HG03025 (cell line): ENCODE data around the gene PRRC2B.
"Not testable (repeated sequence)": the region's sequence is repeated elsewhere in the genome, so short reads cannot be mapped to it uniquely, and the experiment has no call there.

ENCODE experiments used
- ATAC-seq: cut with Tn5 transposase; IDR thresholded peaks from one replicate; pipeline ENCODE4 v1.9.1; 2021; ENCODE audit warnings: mild to moderate bottlenecking, moderate library complexity; ENCODE audit not compliant: unreplicated experiment, low FRiP score

The PRRC2B gene

DNA sequence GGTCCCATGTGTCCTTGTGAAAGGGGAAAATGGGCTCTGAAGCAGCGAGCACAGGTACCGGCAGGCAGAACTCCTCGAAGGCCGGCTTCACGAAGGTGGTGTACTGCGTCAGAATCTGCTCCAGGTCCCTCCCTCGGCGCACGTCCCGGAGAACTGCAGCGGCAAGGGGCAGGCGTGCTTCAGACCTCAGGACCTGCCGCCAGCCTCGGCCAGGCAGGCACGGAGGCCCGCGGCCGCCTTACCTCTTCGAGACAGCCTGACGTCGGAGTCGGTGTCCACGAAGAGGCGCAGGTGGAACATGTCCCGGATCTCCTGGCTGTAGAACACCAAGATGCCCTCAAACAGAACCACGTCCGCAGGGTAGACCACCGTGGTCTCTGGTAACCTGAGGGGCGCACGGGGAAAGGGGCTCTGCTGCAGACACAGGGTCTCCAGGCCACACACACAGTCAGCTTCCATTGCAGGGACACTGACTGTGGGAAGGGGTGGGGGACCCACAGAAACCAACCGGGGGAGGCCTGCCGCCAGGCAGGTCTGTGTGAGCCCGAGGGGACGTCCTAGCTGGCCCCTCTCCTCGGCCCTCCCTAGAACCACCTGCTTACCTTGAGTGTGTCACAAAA, 135.1 kb downstream of the PRRC2B start:
- no peak for ATAC-seq

DNA sequence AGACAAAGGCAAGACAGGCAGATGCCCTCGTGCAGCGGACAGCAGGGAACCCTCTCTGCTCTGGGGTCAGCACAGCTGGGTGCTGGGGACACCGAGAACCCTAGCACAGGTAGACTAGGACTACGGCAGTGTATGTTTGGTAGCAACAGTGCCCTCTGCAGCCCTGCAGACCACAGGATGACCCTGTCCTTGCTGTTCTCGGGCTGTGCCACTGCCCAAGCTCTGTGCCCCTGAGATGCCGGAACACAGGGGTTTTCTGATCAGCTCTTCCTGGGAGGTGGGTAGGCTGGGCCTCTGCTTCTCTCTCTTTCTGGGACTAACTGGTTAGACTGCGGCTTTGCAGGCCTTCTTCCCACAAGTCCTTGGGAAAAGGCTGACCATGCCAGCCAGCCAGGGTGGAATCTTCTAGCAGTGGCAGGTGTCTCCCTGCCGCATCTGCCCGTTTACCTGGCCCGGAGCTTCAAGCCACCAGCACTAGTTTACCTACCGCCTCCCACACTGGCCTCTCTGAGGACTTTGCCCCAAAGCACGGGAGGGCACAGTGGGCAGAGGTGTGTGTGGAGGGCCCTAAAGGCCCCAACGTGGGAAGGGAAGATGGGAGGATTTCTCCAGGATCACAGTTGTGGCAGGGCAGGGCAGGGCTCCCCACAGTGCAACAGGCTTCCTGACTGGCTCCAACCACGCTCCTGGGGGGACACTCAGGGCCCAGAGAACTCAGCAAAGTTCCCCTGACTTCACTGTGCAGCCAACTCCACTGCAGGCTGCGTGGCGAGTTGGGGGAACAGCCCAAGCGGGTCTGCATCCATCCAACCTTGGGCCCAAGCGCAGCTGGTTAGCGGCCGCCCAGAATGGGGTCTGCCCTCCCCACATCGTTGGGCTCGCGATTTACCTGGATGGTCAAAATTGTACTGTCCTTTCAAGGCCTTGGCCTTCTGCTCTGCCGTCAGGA, 136.0 kb downstream of the PRRC2B start:
- no peak for ATAC-seq

DNA sequence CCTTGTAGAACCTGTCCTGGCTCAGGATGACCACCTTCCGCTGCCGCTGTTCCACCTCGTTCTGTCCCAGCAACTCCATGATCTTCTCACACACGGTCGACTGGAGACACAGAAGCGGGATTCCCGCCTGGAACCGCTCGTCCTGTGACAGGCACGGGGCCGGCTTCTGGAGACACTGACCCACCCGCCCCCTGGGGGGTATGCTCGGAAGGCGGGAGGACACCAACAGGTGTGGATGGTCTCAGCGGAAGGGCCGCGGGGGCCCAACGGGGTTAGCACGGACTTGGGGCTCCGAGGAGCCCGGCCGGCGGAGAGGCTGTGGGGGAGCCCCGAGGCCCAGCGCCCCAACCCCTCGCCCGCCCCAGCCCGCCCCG, 136.6 kb downstream of the PRRC2B start:
- ATAC-seq: no peak

DNA sequence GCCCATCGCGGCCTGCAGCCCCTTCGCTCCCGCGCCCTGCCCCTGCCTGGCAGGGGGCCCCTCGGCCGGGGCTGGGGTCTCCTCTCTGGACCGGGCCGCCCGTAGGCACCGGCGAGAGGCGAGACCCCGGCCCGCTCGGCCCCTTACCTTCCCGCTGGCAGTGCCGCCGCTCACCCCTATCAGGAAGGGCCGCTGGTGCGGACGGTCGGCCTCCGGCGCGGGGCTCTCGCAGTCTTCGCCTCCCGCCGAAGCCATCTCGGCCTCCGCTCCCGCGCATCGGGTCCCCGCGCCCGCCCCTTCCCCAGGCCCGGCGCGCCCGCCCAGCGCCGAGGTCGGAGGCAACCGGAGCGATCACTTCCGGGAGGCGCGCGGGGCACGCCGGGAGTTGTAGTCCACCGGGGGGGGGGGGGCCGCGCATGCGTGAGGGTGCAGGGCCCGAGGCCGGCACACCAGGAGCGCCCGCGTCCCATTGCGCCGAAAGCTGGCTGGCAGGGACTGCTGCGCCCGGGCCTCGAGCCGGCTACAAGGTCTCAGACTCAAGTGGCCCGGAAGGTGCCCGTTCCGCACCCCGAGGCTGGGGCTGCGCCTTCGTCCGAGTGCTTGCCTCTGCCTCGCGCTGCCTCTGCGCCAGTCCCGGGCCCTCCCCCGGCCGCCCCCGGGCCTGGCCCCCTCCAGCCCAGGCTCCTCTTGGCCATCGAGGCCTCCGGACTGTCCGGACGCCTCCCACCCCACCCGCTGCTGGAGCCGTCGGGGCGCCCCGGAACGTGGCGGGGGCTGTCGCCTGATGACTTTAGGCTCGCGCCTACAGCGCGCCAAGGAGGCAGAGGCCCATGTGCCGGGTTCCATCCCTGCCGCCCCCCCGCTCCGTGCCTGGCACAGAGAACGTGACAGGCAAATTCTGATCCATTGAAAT, 137.3 kb downstream of the PRRC2B start, which contains the start of gene UCK1:
TSS of gene UCK1 (minus strand) at position 344 of the 913 bp plus-strand sequence. CDS start at position 255, 89 bp downstream.
- ATAC-seq: peak; percentile 72

DNA sequence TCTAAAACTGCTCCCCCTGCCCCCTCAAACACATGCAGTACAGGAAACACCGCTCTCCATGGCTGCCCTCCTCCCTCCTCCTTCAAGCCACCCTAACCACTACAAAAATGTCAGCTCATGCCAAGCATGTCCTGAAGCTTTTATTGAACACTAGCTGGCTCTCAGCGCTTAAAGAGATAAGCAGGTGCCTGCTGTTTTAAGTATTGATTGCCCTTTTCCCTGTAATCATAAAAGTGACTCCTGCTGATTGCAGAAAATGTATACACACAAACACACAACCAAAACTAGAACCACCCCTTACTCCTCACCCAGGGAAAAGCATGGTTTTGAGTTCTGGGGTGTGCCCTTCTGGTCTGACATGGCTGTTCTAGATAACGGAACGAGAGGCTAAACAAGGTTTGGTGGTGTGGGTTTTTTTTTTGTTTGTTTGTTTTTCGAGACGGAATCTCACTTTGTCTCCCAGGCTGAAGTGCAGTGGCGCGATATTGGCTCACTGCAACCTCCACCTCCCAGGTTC, 140.9 kb downstream of the PRRC2B start:
- ATAC-seq: no peak

DNA sequence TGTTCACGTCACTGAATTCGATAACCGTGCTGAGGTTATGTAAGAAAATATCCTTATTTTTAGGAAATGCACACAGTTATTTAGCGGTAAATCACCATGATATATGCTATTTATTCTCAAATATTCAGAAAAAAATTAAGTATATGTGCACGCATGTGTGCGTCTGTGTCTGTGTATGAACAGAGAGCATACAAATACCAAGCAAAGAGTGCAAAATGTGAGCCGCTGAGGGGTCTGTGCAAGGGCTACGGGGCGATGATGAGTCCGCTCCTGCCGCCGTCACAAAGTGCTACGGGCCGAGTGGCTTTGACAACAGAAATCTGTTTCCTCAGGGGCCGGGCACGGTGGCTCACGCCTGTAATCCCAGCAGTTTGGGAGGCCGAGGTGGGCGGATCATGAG, 144.1 kb downstream of the PRRC2B start:
- ATAC-seq: no peak

DNA sequence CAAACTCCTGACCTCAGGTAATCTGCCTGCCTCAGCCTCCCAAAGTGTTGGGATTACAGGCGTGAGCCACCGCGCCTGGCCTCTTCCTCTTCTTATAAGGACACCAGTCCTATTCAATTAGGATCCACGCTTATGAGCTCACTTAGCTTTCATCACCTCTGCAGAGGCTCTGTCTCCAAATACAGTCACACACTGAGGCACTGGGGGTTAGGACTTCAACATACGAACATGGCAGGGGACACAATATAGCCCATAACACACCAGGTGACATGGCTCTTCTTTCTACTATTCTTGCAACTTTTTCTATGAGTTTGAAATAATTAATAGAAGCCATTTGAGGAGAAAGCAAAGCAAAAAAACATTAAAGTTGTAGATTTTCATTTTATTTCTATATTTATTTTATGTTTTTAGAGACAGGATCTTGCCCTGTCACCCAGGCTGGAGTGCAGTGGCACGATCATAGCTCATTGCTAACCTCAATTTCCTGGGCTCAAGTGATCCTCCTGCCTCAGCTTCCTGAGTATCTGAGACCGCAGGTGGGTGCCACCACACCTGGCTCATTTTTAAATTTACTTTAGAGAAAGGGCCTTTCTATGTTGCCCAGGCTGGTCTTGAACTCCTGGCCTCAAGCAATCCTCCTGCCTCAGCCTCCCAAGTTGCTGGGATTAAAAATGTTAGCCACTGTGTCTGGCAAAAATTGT, 145.5 kb downstream of the PRRC2B start:
- no peak for ATAC-seq

DNA sequence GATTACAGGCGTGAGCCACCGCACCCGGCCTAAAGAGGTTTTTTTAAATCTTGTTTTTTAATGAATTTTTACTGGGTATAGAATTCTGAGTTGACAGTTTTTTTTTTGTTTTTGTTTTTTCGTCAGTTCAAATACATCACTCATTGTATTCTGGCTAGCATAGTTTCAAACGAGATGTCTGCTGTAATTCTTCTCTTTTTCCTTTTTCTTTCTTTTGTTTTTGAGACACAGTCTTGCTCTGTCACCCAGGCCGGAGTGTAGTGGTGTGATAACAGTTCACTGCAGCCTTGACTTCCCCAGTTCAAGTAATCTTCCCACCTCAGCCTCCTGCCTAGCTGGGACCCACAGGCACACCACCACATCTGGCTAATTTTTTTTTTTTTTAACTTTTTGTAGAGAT, 149.3 kb downstream of the PRRC2B start:
- ATAC-seq: no peak

DNA sequence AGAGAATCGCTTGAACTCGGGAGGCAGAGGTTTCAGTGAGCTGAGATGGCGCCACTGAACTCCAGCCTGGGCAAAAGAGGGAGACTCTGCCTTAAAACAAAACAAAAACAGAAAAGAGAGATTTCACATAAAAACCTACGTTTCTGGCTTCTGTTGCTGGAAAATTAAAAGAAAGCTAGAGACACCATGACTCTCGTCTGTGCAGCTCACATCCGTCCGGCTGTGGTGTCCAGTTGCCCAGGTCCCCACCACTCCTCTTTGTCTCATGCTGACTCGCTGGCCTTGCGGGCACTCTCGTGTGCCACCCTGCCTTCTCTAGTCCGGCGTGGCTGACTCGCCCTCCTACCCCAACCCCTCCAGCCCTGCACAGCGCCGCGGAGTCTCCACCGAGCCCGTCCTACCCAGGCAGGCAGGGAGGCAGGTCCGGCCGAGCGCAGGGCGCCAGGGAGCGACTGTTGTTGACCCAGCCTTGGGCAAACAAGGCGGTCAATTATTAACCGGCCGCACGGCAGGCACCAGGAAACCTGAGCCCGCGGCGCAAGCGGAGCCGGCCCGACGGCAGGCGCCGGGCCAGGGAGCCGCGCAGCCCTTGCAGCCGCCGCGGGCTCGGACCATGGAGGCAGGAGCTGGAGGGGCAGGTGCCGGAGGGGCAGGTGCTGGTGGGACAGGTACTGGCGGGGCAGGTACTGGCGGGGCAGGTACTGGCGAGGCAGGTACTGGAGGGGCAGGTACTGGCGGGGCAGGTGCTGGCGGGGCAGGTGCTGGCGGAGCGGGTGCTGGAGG, 151.3 kb downstream of the PRRC2B start, which contains the start of gene PRRT1B:
TSS of gene PRRT1B (plus strand) at position 521 of the 783 bp plus-strand sequence. CDS start at position 614, 93 bp downstream.
- no peak for ATAC-seq

DNA sequence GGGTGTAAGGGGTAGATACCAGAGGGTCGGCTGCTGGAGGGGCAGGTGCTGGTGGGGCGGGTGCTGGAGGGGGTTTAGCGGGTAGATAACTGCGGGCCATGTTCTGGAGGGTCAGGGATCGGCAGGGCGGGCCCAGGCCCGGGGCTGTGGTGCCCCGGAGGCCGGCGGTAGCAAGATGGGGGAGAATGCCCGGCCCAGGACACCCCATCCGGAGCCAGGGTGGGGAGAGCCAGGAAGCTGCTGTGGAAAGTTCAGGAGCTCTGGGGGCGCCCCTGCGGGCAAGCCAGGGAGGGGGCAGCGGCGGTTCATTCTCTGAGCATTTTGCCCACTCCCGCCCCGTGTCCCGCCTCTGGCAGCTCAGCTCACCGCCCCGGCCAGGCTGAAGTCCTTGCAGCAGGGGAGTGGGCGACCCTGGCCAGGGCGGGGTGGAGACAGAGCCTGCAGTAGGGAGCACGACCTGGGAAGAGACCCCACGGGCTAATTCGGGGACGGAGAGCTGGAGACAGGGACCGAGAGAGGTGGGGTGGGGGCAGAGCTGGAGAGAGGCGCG, 152.0 kb downstream of the PRRC2B start:
- ATAC-seq: no peak

DNA sequence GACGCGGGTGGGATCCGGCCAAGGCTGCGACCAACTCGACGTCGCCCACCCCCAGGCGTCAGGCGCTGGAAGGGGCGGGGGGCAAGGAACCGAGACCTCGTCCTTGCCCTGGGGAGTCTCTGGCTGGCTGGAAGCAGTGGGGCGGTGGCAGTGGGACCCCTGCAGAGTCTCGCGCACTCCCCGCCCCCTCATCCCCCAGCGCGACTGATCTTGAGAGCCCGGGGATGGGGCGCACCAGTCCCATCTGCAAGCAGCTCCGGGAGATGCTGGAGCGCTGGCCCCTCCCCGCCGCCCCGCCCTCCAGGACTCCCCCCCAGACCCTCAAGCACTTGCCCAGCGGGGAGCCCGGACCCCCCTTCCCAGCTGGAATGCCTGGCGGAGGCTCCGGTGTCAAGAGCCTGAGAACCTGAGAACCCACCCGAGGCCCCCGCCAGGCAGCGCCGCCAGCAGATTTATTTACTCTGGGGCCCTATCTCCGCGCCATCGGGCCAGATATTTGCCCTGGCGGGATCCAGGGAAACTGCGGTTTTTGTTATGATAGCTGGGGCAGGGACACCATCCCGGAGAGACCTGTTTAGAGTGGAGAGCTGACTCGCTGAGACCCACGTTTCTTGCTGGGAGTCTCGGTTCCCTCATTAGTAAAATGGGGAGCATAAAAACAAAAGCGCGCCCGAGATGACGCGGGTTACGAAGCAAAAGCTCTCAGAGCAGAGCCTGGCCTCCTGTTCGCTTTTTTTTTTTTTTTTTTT, 152.6 kb downstream of the PRRC2B start:
- no peak for ATAC-seq

DNA sequence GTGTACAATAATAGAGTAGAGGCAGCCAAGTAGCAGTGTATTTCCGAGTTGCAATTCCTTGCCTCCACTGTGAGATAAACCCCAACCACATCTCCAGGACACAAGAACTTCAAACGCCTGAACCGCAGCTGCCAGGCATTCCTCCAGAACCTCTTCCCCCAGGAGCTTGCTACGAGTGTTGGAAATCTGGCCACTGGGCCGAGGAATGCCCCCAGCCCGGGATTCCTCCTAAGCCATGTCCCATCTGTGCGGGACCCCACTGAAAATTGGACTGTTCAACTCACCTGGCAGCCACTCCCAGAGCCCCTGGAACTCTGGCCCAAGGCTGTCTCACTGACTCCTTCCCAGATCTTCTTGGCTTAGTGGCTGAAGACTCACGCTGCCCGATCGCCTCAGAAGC, 155.3 kb downstream of the PRRC2B start:
- not testable (repeated sequence) for ATAC-seq
